Cardiac septum (tissue), 1 donor: ENCODE results near the gene ZDBF2. TPM values are rescaled to one million over a fixed set of nuclear protein-coding genes. Genes with fewer than 3 reads are reported as not detected.
"Not testable (repeated sequence)": the region's sequence is repeated elsewhere in the genome, so short reads cannot be mapped to it uniquely, and the experiment has no call there.

Experiments
- DNase-seq: peaks from one replicate; pipeline ENCODE4 v3.0.0-alpha.2; 2020; ENCODE audit warnings: low spot score
- intact Hi-C: fragments of 100-400 bp; cut with DNase I; formaldehyde crosslinking; loops from one replicate; pipeline ENCODE4 v1.14.0; 2022
- total RNA-seq: library from RNA; stranded (reverse); fragmentation: NEBNext Ultra II Directional; extraction: Animal tissue kit (Norgen Biotek cat#: 25700); gene quantifications from one replicate; pipeline ENCODE4 v1.2.1, GENCODE V29; 2021
- donor health status: DM: no; HTN: no; CAD: no.

The ZDBF2 gene
- total RNA-seq, 1 donor from 2014 or later = 15.4 TPM

GRCh38 chr2:206257861-206258260 is 16.6 kb upstream of the ZDBF2 start:
- intact Hi-C loops = no loop called here

DNA sequence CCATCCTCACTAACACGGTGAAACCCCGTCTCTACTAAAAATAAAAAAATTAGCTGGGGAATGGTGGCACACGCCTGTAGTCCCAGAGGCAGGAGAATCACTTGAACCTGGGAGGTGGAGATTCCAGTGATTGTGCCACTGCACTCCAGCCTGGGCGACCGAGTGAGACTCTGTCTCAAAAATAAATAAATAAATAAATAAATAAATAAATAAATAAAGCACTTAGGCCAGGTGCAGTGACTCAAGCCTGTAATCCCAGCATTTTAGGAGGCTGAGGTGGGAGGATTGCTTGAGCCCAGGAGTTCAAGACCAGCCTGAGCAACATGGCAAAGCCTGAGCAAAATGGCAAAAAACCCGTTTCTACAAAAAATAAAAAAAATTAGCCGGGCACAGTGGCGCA is 15.8 kb upstream of the ZDBF2 start:
- DNase-seq, intact Hi-C loops: not testable (repeated sequence)

More at GRCh38 chr2:206257861-206258260, 16.6 kb upstream of the ZDBF2 start:
- DNase-seq = no peak

DNA sequence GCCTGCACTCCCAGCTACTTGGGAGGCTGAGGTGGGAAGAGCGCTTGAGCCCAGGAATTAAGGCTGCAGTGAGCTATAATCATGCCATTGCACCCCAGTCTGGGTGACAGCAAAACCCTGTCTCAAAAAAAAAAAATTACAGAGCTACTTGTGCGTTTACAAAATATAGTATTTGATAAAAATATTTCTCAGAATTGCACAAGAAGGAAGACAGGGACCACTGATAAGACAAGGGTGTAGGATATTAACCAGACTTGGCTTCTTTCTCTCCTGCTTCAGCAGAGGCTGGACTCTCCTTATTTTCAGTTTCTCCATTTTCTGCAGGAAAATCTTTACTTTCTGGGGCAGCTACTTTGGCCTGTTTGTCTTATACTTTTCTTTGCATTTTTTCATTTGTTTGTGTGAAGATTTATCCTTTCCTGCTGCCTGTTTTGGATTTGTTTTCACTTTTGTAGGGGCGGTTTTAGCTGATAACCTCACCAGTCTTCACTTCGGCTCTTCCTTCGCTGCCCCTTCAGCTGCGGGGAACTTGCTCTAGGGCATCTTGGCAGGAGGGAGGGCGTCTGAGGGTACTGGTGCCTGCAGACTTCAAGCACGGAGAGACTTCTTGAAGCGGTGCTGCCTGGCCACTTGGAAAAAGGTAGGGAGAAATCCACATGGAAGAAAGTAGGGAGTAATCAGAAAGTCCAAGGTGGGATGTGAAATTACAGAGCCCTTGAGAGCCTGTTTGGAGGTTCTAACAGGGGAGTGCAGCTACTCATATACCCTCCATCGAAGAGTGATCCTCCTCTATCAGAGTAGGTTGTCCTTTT is 14.9 kb upstream of the ZDBF2 start:
- intact Hi-C loops = loop anchor here (10.0 kb wide), 1 partner anchor 95 kb away; no protein-coding TSS in a partner anchor
- DNase-seq = no peak

- DNase-seq = no peak
- intact Hi-C loops = loop anchor here (10.0 kb wide), 1 partner anchor 96 kb away; no protein-coding TSS in a partner anchor
Measured at GRCh38 chr2:206260188-206261012, 14.1 kb upstream of the ZDBF2 start.

GRCh38 chr2:206263959-206264603 is 10.4 kb upstream of the ZDBF2 start:
- no peak for DNase-seq
- intact Hi-C loops = loop anchor here (10.0 kb wide), 1 partner anchor 99 kb away; no protein-coding TSS in a partner anchor

- DNase-seq = no peak
- intact Hi-C loops = loop anchor here (10.0 kb wide), 1 partner anchor 102 kb away; no protein-coding TSS in a partner anchor
Measured at GRCh38 chr2:206266130-206267125, 8.0 kb upstream of the ZDBF2 start.

DNA sequence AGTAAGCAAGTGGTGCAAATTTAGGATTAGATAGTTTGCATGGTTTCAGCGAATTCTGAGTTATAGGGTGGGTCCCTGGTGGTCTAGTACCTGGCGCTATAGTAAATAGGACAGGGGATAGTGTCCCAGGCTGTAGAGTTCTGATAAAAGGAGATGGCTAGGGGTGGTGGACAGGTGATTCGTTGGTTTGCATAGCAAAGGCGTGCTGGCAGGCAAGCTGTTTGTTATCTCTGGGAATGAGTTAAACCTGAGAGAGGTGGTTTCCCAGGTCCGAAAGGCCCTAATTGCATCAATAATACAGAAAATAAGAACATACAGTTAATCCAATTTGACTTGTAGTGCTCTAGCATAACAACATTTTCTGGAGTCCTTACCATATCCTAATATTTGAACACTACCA is 6.9 kb upstream of the ZDBF2 start:
- intact Hi-C loops = loop anchor here (10.0 kb wide), 1 partner anchor 103 kb away; no protein-coding TSS in a partner anchor
- no peak for DNase-seq

DNA sequence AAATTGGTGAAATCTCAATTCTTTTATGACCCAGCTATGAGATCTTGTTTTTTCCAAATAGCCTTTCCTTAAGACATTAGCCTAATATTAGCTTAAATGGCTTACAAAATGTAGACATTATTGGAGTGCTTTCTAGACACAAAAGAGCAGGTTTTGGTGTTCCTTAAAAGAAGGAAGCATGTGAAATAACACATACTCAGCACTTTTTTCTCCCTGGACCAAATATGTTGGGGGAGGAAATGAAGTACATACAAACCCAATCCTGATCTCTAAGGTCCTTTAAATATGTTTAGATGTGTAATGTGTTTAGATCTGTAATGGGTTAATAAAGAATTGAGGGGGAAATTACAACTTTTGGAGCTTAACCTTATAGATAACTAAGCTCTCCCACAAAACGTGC is 3.4 kb upstream of the ZDBF2 start:
- intact Hi-C loops = loop anchor here (10.0 kb wide), 1 partner anchor 174 kb away; the partner anchor contains the start of gene ADAM23
- no peak for DNase-seq

- intact Hi-C loops = loop anchor here (10.0 kb wide), 1 partner anchor 171 kb away; the partner anchor contains the start of gene ADAM23
- DNase-seq = no peak
Measured at GRCh38 chr2:206273905-206274304, 558 bp upstream of the ZDBF2 start.

DNA sequence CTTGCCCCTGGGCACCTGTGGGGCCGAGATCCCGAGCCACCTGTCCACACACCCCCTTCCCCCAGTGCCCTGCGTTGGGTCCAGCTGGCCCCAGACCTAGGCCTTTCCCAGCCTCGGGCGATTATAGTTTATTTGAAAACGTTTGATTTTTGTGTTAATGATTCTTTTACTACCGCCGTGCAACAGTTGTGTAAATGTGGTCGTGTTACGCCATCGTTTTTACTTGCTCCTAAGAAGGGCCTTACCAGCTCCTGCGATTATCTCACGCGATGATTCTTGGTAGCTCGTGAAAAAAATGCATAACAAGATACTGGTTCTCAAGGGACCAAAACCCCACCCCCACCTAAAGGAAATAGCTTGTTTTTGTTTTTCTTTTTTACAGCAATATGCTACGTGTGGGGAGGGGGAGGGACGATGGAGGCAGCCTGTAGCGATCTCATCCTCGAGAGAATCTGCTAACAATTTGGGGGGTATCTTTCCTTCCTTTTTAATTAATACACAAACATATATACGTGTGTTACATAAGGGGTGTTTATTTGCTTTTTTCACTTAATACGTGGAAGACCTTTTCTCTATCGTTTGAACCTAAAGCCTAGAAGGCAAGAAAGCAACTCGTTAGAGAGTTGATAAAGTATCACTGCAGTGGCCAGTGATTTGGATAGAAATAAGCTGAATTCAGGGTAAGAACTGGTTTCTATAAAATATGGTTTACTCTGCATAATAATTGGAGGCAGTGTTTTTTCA is 1.0 kb downstream of the ZDBF2 start:
- intact Hi-C loops = loop anchor here (10.0 kb wide), 1 partner anchor 169 kb away; the partner anchor contains the start of gene ADAM23
- no peak for DNase-seq

DNA sequence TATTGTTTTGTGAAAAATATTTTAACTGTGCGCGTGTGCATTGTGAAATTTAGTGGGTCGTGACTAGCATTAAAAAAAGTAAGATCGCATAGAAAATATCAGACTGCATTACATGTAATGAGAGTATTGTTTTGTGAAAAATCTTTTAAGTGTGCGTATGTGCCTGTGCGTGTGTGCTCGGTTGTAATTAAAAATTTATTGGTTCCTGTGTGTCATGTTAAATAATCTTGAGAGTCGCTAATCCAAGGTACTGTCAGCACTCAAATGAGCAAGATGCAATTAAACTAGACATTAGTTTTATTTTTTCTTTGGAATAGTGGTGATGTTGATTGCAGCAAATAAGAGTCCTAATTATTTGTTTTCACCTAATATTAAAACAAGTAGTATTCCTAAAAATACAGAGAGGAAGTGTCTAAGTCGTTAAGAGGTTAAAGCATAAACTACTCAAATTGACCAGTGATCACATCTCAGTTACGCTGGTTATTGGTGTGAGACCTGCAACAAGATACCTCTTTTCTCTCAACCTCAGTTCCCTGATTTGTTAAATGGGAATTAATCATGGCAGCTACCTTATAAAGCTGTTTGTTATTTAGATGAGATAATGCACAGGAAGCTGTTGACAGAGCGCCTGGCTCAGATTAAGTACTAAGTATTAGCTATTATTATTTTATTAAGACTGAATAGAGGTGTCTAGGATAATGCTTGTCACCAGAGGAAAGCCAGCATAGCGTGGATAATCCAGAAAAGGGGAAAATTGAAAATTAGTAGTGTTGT is 1.9 kb downstream of the ZDBF2 start:
- no peak for DNase-seq
- intact Hi-C loops = loop anchor here (10.0 kb wide), 1 partner anchor 168 kb away; the partner anchor contains the start of gene ADAM23

DNA sequence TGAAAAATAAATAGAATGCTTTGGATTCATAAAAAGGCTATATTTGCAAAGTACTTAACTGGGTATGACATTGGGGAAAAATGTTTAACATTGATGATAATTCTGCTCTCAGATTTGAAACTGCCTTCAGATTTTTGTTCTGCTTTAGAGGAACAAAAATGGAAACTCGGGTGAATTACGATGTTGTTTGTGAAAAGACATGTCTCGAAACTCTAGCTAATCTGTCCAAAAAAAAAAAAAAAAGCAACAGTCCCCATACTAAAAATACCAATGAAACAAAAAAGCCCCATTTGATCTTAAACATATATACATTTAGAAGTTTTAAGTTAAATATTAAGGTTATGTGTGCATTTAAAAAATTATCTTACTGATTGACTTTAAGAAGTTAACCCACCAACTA is 3.0 kb downstream of the ZDBF2 start:
- no peak for DNase-seq
- intact Hi-C loops = loop anchor here (10.0 kb wide), 1 partner anchor 167 kb away; the partner anchor contains the start of gene ADAM23

GRCh38 chr2:206282746-206283145 is 8.3 kb downstream of the ZDBF2 start:
- intact Hi-C loops = no loop called here
- no peak for DNase-seq

GRCh38 chr2:206287197-206287596 is 12.7 kb downstream of the ZDBF2 start:
- intact Hi-C loops = no loop called here
- DNase-seq = no peak

DNA sequence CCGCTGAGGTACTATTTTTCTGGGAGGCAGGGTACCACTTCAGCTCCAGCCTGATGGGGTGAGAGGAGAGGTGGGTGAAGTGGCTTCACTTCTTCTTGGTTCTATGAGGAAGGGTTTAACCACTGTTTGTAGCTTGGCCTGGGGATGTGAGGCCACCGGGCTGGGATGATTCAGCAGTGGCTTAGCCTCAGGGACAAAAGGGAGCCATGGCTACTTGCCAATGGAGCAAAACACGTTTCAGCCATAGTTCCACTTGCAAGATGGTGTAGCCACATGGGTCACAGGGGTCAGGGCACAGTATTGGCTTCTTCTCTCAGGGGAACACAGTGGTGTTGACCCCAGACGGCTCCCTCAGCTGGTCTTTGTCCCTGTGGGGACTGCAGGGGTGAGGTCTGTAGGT is 14.9 kb downstream of the ZDBF2 start:
- no peak for DNase-seq
- intact Hi-C loops = no loop called here

DNA sequence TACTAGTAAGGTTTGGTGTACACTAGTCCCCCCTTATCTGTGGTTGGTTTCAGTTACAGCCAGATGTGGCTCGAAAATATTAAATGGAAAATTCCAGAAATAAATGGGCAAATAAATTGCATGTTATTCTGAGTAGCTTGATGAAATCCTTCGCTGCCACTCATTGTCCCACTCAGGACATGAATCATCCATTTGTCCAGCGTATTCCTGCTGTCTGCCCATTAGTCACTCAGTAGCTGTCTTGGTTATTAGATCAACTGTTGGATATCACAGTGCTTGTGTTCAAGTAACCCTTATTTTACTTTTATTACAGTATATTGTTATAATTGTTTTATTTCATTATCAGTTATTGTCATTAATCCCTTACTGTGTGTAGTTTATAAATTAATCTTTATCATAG is 21.7 kb downstream of the ZDBF2 start:
- no peak for DNase-seq
- intact Hi-C loops = no loop called here

- intact Hi-C loops = not testable (repeated sequence)
Measured at GRCh38 chr2:206299608-206300007, 25.1 kb downstream of the ZDBF2 start.

More at GRCh38 chr2:206299608-206300007, 25.1 kb downstream of the ZDBF2 start:
- not testable (repeated sequence) for DNase-seq
